Measurements from ENCODE around the gene ABHD14A.

DNA sequence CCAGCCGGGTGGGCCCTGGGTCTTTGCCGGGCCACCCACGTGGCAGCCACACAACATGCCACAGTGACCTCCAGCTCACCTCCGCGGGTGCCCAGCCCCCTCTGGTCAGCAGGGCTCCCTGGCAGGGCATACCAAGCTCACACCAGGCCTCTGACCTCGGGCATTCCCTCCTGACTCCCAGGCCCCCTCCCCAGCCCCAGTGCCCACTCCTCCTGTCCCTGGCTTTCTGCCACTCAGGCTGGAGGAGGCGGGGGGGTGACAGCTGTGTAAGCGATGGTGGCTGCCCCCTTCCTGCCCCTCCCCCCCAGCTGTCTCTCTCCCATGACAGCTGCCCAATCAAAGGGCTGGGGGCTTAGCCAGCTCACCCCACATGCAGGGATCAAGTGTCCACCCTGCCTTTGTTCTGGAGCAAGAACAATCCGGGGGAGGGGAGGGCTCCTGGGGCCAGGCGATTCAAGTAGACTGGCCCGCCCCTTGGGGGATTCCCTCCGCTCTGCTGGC is 10.9 kb upstream of the ABHD14A start:
- no peak for TF ChIP-seq CTCF (IDR thresholded peaks at IDR 0.05)
- TF ChIP-seq POLR2A (IDR thresholded peaks at IDR 0.05): no peak

Measured in vagina (tissue), 2 donors.